Measurements from ENCODE around the gene EFCC1.

Gene EFCC1

GRCh38 chr3:129016720-129017483 lies 15.8 kb downstream of the EFCC1 start:
- peaks cover 16% of the 10 kb centered on the region in 2 experiments for H3K4me1 ChIP-seq (ENCODE audit: control insufficient read depth in 1 of 2, insufficient read depth in 1 of 2, low read depth in 1 of 2, low read length in 1 of 2)
- H3K27me3 ChIP-seq, result no peaks in the 10 kb centered on the region
- H3K27ac ChIP-seq, result no peak overlapping the region
- no peaks in the 10 kb centered on the region for H3K9me3 ChIP-seq
- TF ChIP-seq, protein P1, sequence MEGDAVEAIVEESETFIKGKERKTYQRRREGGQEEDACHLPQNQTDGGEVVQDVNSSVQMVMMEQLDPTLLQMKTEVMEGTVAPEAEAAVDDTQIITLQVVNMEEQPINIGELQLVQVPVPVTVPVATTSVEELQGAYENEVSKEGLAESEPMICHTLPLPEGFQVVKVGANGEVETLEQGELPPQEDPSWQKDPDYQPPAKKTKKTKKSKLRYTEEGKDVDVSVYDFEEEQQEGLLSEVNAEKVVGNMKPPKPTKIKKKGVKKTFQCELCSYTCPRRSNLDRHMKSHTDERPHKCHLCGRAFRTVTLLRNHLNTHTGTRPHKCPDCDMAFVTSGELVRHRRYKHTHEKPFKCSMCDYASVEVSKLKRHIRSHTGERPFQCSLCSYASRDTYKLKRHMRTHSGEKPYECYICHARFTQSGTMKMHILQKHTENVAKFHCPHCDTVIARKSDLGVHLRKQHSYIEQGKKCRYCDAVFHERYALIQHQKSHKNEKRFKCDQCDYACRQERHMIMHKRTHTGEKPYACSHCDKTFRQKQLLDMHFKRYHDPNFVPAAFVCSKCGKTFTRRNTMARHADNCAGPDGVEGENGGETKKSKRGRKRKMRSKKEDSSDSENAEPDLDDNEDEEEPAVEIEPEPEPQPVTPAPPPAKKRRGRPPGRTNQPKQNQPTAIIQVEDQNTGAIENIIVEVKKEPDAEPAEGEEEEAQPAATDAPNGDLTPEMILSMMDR (IDR thresholded peaks at IDR 0.05), result no peak
- no peaks in the 10 kb centered on the region for H3K36me3 ChIP-seq
- H3K4me3 ChIP-seq (ENCODE audit: low read depth in 1 of 2, low read length in 1 of 2), result no peak overlapping the region

DNA sequence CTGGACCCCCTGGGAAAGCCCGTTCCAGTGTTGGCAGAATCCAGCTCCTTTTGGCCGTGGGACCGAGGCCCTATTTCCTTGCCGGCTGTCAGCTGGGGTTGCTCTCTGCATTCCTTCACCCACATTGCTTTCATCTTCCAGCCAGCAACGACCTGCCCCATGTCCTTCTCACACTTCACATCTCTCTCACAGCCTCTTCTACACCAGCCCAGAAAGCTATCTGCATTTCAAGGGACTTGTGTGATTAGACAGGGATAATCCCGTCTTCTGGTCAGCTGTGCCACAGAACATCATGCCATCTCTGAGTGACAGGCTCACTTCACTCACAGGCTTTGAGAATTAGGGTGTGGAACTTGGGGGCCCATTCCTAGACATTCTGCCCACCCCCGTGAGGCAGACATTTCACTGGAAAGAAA lies 16.4 kb downstream of the EFCC1 start:
- Histone ChIP-seq H3K4me3 (ENCODE audit: low read depth in 1 of 2, low read length in 1 of 2) (no peak overlapping the region), H3K9me3 (no peaks in the 10 kb centered on the region), H3K36me3 (no peaks in the 10 kb centered on the region), H3K27me3 (no peaks in the 10 kb centered on the region), H3K27ac (no peak overlapping the region), H3K4me1 (ENCODE audit: control insufficient read depth in 1 of 2, insufficient read depth in 1 of 2, low read depth in 1 of 2, low read length in 1 of 2) (peaks cover 16% of the 10 kb centered on the region in 2 experiments)
- TF ChIP-seq, protein P1 (IDR thresholded peaks at IDR 0.05), result no peak

GRCh38 chr3:129018271-129018670 lies 17.2 kb downstream of the EFCC1 start:
- Histone ChIP-seq H3K4me3 (ENCODE audit: low read depth in 1 of 2, low read length in 1 of 2) (no peak overlapping the region), H3K36me3 (no peaks in the 10 kb centered on the region), H3K4me1 (ENCODE audit: control insufficient read depth in 1 of 2, insufficient read depth in 1 of 2, low read depth in 1 of 2, low read length in 1 of 2) (peaks cover 16% of the 10 kb centered on the region in 2 experiments), H3K27me3 (no peaks in the 10 kb centered on the region), H3K27ac (no peak overlapping the region), H3K9me3 (no peaks in the 10 kb centered on the region)
- TF ChIP-seq, protein P1 (IDR thresholded peaks at IDR 0.05), result no peak

- no peak overlapping the region for H3K27ac ChIP-seq
These were observed 17.6 kb downstream of the EFCC1 start for GRCh38 chr3:129018751-129019150.

GRCh38 chr3:129019266-129019665 lies 18.2 kb downstream of the EFCC1 start:
- Histone ChIP-seq H3K27me3 (no peaks in the 10 kb centered on the region), H3K4me3 (ENCODE audit: low read depth in 1 of 2, low read length in 1 of 2) (no peak overlapping the region), H3K27ac (no peak overlapping the region), H3K36me3 (no peaks in the 10 kb centered on the region), H3K4me1 (ENCODE audit: control insufficient read depth in 1 of 2, insufficient read depth in 1 of 2, low read depth in 1 of 2, low read length in 1 of 2) (peaks cover 16% of the 10 kb centered on the region in 2 experiments), H3K9me3 (no peaks in the 10 kb centered on the region)
- TF ChIP-seq, protein P1 (IDR thresholded peaks at IDR 0.05), result no peak

More at GRCh38 chr3:129018751-129019150, 17.6 kb downstream of the EFCC1 start:
- Histone ChIP-seq H3K9me3 (no peaks in the 10 kb centered on the region), H3K27me3 (no peaks in the 10 kb centered on the region), H3K36me3 (no peaks in the 10 kb centered on the region), H3K4me3 (ENCODE audit: low read depth in 1 of 2, low read length in 1 of 2) (no peak overlapping the region), H3K4me1 (ENCODE audit: control insufficient read depth in 1 of 2, insufficient read depth in 1 of 2, low read depth in 1 of 2, low read length in 1 of 2) (peaks cover 16% of the 10 kb centered on the region in 2 experiments)
- TF ChIP-seq, protein P1 (IDR thresholded peaks at IDR 0.05), result no peak

Measured in neutrophil (primary cell).